ENCODE results near the gene PCDHGA8.

The PCDHGA8 gene

GRCh38 chr5:141439411-141440141 is 47.1 kb downstream of the PCDHGA8 start:
- no peak overlapping the region for H3K27ac ChIP-seq
- H3K4me3 ChIP-seq (ENCODE audit: low read depth in 1 of 2, low read length in 1 of 2): no peak overlapping the region
- H3K9me3 ChIP-seq: no peaks in the 10 kb centered on the region
- no peak for TF ChIP-seq CTCF (IDR thresholded peaks at IDR 0.05)
- peaks cover 83% of the 10 kb centered on the region for H3K27me3 ChIP-seq
- no peaks in the 10 kb centered on the region for H3K36me3 ChIP-seq
- no peaks in the 10 kb centered on the region for H3K4me1 ChIP-seq (ENCODE audit: control insufficient read depth in 1 of 2, insufficient read depth in 1 of 2, low read depth in 1 of 2, low read length in 1 of 2)

GRCh38 chr5:141440341-141440740 is 47.9 kb downstream of the PCDHGA8 start:
- Histone ChIP-seq H3K4me1 (ENCODE audit: control insufficient read depth in 1 of 2, insufficient read depth in 1 of 2, low read depth in 1 of 2, low read length in 1 of 2) (no peaks in the 10 kb centered on the region), H3K27me3 (peaks cover 83% of the 10 kb centered on the region), H3K36me3 (no peaks in the 10 kb centered on the region), H3K9me3 (no peaks in the 10 kb centered on the region), H3K27ac (no peak overlapping the region), H3K4me3 (ENCODE audit: low read depth in 1 of 2, low read length in 1 of 2) (no peak overlapping the region)
- TF ChIP-seq CTCF (IDR thresholded peaks at IDR 0.05): no peak

- no peaks in the 10 kb centered on the region for H3K9me3 ChIP-seq
- H3K4me1 ChIP-seq (ENCODE audit: control insufficient read depth in 1 of 2, insufficient read depth in 1 of 2, low read depth in 1 of 2, low read length in 1 of 2): no peaks in the 10 kb centered on the region
- H3K27ac ChIP-seq: no peak overlapping the region
- no peak for TF ChIP-seq CTCF (IDR thresholded peaks at IDR 0.05)
- H3K36me3 ChIP-seq: no peaks in the 10 kb centered on the region
- H3K27me3 ChIP-seq: peaks cover 83% of the 10 kb centered on the region
- H3K4me3 ChIP-seq (ENCODE audit: low read depth in 1 of 2, low read length in 1 of 2): no peak overlapping the region
Observed at GRCh38 chr5:141441571-141442170, 49.2 kb downstream of the PCDHGA8 start.

Data from neutrophil (primary cell).